ENCODE measurements around the gene ANK3.
A peak's percentile ranks its signal among the peaks of the same experiment; 100 is the strongest.

Gene ANK3

DNA sequence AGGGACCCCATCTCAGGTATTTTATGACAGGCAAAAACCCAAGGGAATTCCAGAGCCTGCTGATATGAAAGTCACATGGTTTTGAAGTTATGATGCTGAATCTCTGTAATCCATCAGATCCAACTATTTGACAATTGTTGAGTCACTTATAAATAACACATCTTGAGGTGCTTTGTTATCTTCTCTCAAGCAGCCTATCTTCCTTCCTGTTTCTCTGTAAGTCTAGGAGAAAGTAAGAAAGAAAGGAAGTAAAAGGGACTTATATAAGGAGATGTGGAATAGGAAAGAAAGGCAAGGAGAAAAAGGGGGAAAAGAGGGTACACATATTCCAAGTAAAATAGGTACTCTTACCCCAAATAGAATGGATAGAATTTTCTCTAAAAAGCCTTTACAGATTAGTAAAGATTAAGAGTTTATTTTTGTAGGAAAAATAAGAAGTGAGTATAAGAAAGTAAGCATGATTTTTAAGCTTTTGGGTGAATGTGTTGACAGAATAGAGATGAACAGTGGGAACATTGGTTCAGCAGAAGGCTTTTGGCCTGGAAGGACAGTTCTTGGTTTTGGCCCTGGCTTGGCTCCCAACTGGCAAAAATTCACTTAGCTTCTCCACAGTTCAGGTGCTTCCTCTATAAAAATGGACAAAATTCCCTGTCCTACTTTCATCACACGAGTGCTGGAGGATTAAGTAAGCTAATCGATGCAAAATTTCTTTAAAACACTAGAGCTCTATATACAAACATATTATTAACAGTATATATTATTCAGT is 39.6 kb upstream of the ANK3 start:
- ChIA-PET CTCF (interaction anchor here (0.7 to 22.1 kb wide), 11 partner anchors 12 to 331 kb away, joined by 3 to 346 read pairs (median 6); no protein-coding TSS in a partner anchor), POLR2A (no interaction called here)
- TF ChIP-seq, protein P1, sequence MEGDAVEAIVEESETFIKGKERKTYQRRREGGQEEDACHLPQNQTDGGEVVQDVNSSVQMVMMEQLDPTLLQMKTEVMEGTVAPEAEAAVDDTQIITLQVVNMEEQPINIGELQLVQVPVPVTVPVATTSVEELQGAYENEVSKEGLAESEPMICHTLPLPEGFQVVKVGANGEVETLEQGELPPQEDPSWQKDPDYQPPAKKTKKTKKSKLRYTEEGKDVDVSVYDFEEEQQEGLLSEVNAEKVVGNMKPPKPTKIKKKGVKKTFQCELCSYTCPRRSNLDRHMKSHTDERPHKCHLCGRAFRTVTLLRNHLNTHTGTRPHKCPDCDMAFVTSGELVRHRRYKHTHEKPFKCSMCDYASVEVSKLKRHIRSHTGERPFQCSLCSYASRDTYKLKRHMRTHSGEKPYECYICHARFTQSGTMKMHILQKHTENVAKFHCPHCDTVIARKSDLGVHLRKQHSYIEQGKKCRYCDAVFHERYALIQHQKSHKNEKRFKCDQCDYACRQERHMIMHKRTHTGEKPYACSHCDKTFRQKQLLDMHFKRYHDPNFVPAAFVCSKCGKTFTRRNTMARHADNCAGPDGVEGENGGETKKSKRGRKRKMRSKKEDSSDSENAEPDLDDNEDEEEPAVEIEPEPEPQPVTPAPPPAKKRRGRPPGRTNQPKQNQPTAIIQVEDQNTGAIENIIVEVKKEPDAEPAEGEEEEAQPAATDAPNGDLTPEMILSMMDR (IDR thresholded peaks at IDR 0.05; ENCODE audit: insufficient read depth, low read length, missing control alignments) = no peak
- no peak overlapping the region for H3K4me3 ChIP-seq (ENCODE audit: low read depth, low read length)
- no peak for DNase-seq (ENCODE audit: low read depth, low spot score)

DNA sequence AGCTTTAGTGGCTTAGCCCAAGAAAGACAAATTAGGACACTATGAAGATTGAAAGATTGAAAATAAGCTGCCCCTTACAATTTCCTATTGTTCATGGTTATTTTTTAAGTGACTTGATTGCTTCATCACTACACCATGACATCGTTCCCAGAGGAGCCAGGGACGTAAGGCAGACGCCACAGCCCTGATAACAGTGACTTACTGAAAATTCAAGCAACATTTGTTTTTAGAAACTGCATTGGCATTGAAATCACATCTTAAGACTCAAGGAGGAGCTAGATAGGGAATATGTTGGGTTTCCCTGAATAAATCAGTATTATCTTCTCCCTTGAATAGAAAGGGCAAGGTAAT is 38.7 kb upstream of the ANK3 start:
- TF ChIP-seq, protein P1 (IDR thresholded peaks at IDR 0.05; ENCODE audit: insufficient read depth, low read length, missing control alignments) = no peak
- DNase-seq (ENCODE audit: low read depth, low spot score) = no peak
- no peak overlapping the region for H3K4me3 ChIP-seq (ENCODE audit: low read depth, low read length)
- ChIA-PET CTCF (interaction anchor here (1.0 to 22.1 kb wide), 7 partner anchors 13 to 330 kb away, joined by 3 to 346 read pairs (median 4); no protein-coding TSS in a partner anchor), POLR2A (no interaction called here)

DNA sequence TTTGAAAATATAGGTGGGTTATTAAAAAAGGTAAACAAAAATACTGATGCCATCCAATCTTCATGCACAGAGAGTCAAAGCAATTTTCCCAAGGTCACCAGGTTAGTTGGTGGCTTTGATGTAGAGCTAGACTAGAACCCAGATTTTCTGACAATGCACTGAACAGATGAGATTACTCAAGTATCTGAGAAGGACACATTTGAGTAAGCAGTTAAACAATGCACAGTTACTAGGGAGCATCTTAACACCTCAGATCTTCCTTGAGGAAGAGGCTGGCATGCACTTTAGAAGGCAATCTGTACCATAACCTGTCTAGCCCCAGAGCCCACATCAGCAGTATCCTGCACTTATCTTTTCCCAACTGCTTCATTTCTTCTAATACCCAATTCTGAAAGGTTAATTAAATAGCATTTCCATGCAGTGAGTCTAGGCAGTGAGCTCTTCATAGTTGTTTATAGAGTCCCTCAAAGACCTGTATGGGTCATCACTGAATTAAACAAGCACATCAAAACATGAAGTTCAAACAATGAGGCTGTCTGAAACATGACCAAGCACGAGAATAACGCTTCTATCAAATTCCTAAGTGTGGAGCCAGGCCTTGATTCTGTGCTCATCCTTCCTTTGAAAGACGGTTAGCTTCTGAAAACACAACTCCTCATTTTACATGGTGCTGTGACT is 38.2 kb upstream of the ANK3 start:
- CTCF ChIA-PET = interaction anchor here (0.9 to 22.1 kb wide), 8 partner anchors 13 to 329 kb away, joined by 3 to 346 read pairs (median 4); no protein-coding TSS in a partner anchor
- POLR2A ChIA-PET = no interaction called here
- TF ChIP-seq, protein P1 (IDR thresholded peaks at IDR 0.05; ENCODE audit: insufficient read depth, low read length, missing control alignments) = no peak
- no peak for DNase-seq (ENCODE audit: low read depth, low spot score)
- H3K4me3 ChIP-seq (ENCODE audit: low read depth, low read length) = no peak overlapping the region

DNA sequence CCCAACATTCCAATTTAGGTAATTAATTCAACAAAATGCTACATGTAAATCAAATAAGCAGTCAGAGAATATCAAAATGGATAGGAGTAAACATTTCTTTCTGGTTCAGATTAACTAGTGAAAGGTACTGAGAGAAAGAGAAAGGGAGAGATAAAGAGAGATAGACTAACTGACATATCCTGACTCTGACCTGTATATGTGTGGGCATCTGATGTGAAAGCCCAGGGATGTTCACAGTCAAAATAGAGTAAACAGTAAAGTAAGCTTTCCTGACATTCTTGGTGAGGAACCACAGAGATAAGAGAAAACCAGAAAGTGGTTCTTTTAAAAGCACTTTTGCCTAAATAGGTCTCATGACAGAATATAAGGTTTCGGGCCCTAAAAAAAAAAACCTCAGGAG is 37.5 kb upstream of the ANK3 start:
- H3K4me3 ChIP-seq (ENCODE audit: low read depth, low read length) = no peak overlapping the region
- CTCF ChIA-PET = interaction anchor here (0.9 to 22.1 kb wide), 3 partner anchors 220 to 312 kb away, joined by 4 to 346 read pairs (median 7); no protein-coding TSS in a partner anchor
- POLR2A ChIA-PET = no interaction called here
- TF ChIP-seq, protein P1 (IDR thresholded peaks at IDR 0.05; ENCODE audit: insufficient read depth, low read length, missing control alignments) = no peak
- no peak for DNase-seq (ENCODE audit: low read depth, low spot score)

DNA sequence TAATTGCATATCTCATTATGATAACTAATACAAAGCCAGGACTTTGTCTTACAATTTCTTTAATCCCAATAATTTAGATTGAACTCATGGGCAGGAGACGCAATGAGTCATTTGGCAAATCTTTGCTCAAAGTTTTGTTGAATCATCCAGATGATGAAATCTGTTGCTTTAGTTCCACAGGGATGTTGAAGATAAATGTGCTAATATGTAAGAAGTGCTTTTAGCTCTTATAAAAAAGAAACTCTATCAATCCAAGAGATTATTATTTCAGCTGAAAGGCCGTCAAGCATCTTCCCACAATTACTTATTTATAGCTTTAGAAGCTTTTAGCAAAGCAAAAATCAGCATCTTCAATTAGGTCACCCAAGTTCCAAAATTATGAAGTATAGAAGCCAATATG is 36.8 kb upstream of the ANK3 start:
- H3K4me3 ChIP-seq (ENCODE audit: low read depth, low read length) = no peak overlapping the region
- TF ChIP-seq, protein P1 (IDR thresholded peaks at IDR 0.05; ENCODE audit: insufficient read depth, low read length, missing control alignments) = no peak
- ChIA-PET POLR2A (interaction anchor here (0.6 kb wide), 1 partner anchor 58 kb away, joined by 3 read pairs; no protein-coding TSS in a partner anchor), CTCF (interaction anchor here (0.8 to 22.1 kb wide), 6 partner anchors 8 to 328 kb away, joined by 3 to 346 read pairs (median 6); no protein-coding TSS in a partner anchor)
- DNase-seq (ENCODE audit: low read depth, low spot score) = peak; percentile 72

All from AG04449 (cell line).